Activated CD8-positive, alpha-beta memory T cell treated with anti-CD3 and anti-CD28 coated beads, Interleukin-2, amount 50 U/mL, for 48 hours (primary cell): ENCODE data around the gene GNA15.
"Not testable (repeated sequence)": the region's sequence is repeated elsewhere in the genome, so short reads cannot be mapped to it uniquely, and the experiment has no call there.

Source experiments
- DNase-seq: peaks from one replicate; pipeline ENCODE4 v3.0.0-alpha.2; 2020

The GNA15 gene, protein sequence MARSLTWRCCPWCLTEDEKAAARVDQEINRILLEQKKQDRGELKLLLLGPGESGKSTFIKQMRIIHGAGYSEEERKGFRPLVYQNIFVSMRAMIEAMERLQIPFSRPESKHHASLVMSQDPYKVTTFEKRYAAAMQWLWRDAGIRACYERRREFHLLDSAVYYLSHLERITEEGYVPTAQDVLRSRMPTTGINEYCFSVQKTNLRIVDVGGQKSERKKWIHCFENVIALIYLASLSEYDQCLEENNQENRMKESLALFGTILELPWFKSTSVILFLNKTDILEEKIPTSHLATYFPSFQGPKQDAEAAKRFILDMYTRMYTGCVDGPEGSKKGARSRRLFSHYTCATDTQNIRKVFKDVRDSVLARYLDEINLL

DNA sequence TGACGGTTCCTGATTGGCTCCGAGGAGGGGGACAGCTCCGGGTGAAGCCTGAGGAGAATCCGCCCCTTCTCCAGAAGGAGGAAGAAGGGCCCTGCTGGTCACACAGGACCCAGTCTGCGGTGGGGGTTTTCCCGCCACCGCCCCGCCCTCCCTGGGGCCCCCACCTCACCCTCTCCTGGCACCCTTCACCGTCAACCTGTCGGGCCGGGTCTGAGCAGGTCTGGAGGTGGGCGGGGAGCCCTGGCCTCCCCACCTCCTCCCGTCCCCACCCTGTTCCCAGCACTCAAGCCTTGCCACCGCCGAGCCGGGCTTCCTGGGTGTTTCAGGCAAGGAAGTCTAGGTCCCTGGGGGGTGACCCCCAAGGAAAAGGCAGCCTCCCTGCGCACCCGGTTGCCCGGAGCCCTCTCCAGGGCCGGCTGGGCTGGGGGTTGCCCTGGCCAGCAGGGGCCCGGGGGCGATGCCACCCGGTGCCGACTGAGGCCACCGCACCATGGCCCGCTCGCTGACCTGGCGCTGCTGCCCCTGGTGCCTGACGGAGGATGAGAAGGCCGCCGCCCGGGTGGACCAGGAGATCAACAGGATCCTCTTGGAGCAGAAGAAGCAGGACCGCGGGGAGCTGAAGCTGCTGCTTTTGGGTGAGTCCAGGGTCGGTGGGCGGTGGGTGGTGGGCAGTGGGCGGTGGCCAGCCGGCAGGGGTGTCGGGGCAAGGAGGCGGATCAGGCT, at the start of gene GNA15:
Gene GNA15 (plus strand): TSS at position 73 of the 723 bp plus-strand sequence. CDS start 418 bp downstream, at position 491.
- peak; percentile 70 for DNase-seq

GRCh38 chr19:3087769-3088168, 48.1 kb upstream of the GNA15 start:
- no peak for DNase-seq

DNA sequence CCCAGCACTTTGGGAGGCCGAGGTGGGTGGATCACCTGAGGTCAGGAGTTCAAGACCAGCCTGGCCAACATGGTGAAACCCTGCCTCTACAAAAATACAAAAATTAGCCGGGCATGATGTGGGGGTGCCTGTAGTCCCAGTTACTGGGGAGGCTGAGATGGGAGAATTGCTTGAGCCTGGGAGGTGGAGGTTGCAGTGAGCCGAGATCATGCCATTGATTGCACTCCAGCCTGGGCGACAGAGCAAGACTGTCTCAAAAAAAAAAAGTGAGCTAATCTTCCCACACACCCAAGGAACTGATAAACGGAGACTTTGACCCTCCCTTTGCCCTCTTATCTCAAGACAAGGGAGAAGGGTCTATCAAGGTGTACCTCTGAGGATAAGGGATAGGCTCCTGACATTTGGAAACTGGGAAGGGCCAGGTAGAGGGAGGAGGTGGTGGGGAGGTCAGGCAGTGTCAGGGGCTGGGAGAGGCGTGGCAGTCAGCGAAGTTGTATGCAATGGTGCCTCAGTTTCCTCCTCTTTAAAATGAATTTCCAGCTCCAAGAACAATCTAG, 46.5 kb upstream of the GNA15 start:
- DNase-seq: not testable (repeated sequence)

- peak; percentile 68 for DNase-seq
These were observed 41.0 kb upstream of the GNA15 start for GRCh38 chr19:3094601-3095440.

GRCh38 chr19:3095441-3096191, 40.2 kb upstream of the GNA15 start:
- DNase-seq: peak; percentile 63

DNA sequence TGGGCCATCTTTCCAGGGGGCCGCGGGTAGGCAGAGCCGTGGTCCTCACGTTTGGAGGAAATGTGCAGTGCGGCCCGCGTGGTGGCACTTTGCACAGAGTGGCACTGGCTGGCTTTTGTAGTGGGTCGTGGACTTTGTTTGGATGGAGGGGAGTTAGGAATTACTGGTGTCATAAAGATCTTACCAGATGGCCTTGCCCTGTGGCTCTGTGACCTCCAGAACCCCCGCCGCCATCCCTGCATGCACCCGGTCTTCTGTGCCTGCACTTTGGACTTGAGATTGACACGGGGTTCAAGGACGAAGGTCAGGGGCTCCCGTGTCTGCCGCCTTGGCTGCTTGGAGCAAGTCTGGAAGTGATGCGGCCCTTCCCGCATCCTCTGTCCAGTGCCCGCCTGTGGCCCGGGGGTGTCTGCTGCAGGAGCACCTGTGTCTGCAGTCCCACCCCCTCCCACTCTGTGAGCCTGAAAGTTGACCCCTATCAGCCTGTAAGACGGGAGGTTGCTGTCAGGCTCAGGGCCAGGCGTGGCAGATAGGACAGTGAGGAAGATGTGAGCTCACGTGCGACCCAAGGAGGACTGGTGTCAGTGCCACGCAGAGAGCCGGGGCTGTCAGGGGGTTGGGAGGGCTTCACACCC, 39.4 kb upstream of the GNA15 start:
- DNase-seq: no peak

- no peak for DNase-seq
These were observed 38.9 kb upstream of the GNA15 start for GRCh38 chr19:3096902-3097326.

DNA sequence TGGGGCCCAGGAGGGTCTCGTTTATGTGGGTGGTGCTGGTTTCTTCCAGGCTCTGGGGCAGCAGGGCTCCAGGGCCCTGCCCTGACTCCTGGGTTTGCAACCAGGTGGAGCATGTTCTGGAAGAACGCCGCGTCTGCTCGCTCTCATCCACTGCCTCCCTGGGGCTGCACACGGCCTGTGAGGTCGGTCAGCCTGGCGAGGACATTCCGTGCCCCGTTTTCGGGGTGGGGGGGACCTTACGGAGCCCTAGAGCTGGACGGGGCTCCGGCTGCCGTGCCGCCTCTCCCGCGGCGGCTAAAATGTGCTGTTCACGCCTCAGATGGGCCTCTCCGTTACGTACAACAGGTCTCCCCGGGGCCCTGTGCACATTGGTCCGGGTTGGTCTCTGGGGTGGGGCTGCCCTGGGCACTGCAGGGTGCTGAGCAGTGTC, 38.4 kb upstream of the GNA15 start:
- no peak for DNase-seq

DNA sequence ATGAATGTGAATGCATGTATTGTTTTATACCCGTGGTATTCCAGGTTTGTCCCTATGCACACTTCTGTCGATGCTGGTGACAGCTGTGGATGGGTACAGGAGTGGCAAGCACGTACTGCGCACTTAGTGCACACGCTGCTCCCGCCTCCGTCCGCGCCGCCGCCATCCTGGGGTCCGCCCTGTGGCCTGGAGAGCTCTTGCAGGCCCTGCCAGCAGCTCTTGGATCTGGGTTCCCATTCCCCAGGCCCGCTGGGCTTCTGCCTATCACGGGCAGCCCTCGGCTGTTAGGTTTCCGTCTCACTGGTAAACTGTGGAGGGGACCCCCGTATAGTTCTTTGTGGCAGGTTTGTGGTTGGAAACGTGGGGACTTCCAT, 37.7 kb upstream of the GNA15 start:
- no peak for DNase-seq

DNA sequence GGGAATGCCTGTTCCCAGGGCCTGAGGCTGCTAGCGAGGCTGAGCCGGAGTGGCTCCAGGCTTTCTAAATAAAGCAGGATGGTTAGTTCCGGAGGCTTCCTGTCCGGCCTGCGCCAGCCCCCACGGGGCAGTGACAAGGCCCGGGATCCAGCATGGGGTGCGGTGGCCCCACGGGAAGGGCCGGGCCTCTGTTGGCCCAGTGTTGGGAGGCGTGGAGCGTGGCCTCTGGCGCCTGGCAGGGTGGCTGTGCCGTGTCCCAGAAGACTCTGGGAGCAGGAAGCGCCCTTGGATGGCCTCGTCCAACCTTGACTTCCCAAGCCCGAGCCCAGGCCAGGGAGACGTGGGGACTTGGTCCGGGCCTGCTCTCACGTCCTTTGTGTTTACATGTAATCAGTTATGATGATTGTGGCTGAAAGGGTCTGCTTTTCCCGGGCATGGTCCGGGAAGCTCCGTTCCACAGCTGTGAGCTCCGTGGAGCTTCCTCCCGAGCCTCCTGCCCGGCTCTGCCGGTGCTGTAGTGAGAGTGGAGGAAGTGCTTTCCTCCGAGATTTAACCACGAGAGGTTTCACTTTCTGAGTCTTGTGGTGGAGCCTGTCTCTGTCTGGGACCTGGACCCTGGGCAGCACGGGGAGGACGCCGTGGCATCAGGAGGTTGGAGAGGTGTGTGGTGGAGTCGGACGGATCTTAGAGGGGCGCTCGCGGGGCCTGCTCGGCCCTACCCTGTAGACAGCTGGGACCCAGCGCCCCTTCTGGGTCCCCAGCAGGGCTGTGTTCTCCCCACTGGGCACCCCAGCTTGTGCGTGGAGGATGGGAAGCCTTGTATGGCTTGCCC, 37.1 kb upstream of the GNA15 start:
- no peak for DNase-seq

- DNase-seq: no peak
These were observed 36.3 kb upstream of the GNA15 start for GRCh38 chr19:3099347-3100145.

GRCh38 chr19:3100331-3100730, 35.5 kb upstream of the GNA15 start:
- DNase-seq: no peak

DNA sequence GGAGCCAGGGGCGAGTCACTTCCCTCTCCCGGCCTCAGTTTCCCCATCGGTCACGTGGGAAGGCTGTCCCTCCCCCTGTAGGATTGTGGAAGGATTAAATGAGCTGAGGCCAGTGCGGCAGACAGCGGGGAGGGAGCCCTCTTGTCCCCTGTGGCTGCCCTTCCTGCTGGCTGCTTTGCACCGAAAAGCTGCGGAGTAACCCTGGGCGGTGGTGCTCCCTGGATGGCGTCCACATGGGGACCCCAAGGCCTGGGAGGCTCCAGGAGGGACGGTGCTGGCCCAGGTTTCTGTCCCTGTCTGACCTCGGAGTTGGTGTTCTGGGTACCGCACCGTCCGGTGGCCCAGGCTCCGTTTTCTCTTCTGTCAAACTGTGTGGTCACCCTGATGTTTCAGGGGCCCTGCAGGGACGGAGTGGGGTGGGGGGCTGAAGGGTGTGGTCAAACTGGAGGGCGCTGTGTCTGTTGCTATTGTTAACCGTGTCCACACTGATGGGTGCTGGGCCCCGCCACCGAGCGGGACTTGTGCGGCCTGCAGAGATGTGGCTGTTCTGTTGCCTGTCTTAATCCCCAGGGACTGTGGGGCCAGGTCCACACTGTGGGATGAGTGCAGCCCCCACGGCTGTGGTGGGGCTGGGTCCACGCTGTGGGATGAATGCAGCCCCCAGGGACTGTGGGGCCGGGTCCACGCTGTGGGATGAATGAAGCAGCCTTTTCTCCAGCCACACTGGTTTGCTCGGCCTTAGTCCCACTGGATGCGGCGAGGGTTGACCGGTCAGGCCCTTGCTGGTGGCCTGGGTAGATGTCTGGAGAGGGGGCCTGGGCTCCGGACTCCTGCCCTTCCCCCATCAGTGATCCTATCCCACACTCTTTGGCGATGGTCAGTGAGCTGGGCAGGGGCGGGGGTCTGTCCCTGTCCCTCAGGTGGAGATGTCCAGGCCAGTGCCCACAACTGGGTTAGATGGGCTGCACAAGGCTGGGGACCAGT, 34.8 kb upstream of the GNA15 start:
- DNase-seq: no peak

DNA sequence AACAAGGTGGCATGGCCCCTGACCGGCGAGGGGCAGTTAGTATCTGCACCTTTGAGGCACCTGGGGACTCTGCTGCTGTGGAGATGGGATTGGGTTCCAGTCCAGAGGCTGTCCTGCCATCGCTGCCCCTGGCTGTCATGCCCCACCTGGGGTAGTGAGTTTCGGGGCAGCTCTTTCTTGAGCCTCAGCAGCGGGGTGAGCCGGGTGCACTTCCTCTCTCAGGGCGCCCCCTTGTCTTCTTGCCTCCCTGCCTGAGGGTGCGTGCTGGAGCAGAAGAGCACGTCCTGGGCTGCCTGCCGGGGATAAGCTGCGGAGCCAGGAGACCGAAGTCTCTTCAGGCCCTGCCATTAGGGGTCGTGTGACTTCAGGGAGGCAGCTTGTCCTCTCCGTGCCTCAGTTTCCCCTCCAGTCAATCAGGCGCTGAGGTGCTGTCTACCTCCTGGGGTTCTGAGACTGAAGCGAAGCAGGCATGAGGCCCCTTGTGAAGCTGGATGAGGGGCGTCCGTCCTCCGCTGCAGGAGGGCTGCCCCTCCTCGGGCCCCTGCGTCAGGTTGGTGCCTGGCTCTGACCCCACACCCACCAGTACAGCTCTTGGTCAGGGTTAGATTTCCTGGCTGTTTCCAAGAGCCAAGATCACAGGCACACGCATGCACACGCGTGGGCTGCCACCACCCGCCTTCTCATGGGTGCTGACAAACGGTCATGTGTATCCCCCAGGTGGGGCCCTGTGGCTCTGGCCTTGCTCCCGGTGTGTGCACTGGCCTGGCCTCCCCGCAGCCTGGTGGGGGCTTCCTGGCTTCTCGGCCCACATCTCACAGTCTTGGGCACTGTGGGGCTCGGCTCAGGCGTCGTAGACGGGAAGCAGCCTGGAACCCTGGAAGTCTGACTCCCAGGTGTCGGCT, 33.3 kb upstream of the GNA15 start:
- DNase-seq: no peak

DNA sequence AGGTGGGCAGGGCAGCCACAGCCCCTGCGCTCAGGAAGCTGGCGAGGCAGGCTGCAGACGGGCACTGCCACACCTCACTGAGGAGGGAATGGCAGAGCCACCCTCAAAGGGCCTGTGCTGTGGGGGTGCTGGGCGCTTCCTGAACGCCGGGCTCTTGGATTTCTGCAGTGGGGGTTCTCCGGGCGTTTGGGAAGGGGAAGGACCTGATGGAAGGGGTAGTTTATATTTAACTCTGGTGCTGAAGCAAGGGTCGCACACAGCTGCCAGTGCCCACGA, 31.2 kb upstream of the GNA15 start:
- DNase-seq: no peak

DNA sequence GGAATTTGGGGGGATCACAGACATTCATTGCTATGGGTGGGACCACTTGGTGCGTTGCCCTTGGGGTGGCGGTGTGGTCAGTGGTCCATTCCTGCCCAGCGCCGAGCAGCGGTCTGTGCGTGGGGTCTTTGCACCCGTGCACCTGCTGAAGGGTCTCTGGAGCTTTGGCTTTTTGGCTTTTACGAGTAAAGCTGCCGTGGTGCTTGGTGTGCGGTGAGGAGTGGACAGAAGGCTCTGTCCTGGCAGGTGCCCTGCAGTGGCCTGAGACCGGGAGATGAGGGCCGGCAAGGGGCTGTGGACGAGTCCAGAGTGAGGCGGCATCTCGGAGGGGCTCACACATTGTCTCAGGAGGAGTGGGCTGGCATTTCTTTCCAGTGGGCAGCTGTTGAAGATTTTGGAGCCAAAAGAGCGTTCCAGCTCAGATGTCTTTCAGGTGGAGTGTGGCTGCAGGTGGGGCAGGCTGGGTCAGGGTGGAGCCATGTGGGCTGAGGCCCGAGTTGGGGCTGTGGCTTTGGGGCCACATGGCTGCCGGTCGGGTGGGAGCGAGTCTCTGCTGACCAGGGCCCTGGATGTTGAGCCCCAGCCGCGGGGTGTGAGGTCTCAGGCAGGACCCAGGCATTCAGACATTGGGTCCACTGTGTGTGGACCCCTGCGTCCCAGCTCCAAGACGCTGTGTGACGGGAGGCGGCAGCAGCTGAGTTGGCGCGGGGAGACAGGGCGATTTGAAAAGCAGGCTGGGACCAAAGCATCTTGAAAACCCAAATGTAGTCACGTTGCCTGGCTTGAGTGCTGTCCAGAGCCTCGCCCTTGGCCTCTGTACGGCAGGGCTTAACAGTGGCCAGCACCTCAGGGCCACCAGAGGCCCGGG, 30.0 kb upstream of the GNA15 start:
- no peak for DNase-seq
